ENCODE measurements around the gene WSCD1.

GRCh38 chr17:6077752-6078151 is 7.6 kb downstream of the WSCD1 start:
- TF ChIP-seq CTCF (IDR thresholded peaks at IDR 0.05) (no peak), POLR2A (IDR thresholded peaks at IDR 0.05) (no peak)

All from testis (tissue), 2 donors.